Stomach (tissue), 9 donors: Measurements from ENCODE around the gene RAMP1. TPM values are rescaled to one million over a fixed set of nuclear protein-coding genes. Genes with fewer than 3 reads are reported as not detected.

ENCODE experiments used
- DNase-seq, 2 donors: peaks; one replicate each; pipeline versions ENCODE4 v3.0.0 to v3.0.0-alpha.2; 2013 to 2019
- H3K27ac ChIP-seq, 5 donors: fragments of 200-600 bp in 4 of 5; sonication (generic) in 4 of 5; one replicate each; pipeline ENCODE4 v1.5.1; 2013 to 2019; ENCODE audit warnings: mild to moderate bottlenecking in 1 of 5, moderate library complexity in 1 of 5
- H3K27me3 ChIP-seq, 3 donors: fragments of 200-600 bp; sonication (generic); one replicate each; pipeline ENCODE4 v1.5.1; 2017 to 2019; ENCODE audit warnings: mixed run types in 1 of 3
- H3K36me3 ChIP-seq, 4 donors: fragments of 200-600 bp; sonication (generic); 1 replicate in 3 of 4; 2 replicates in 1 of 4; pipeline ENCODE4 v1.5.1; 2016 to 2019
- H3K4me1 ChIP-seq, 4 donors: fragments of 200-600 bp; sonication (generic); one replicate each; pipeline ENCODE4 v1.5.1; 2016 to 2019
- H3K4me3 ChIP-seq, 4 donors: fragments of 200-600 bp; sonication (generic) in 3 of 4; one replicate each; pipeline ENCODE4 v1.5.1; 2016 to 2019; ENCODE audit warnings: mild to moderate bottlenecking in 1 of 4
- H3K9me3 ChIP-seq, 4 donors: fragments of 200-600 bp; sonication (generic); one replicate each; pipeline ENCODE4 v1.5.1; 2016 to 2019
- EP300 ChIP-seq: sonication (generic); formaldehyde crosslinking; IDR thresholded peaks from one replicate; pipeline ENCODE4 v1.6.1; 2017; ENCODE audit warnings: antibody characterized with exemption
- POLR2A ChIP-seq, 4 donors: fragments of 450-650 bp; IDR thresholded peaks; one replicate each; pipeline ENCODE4 v1.6.1; 2016; ENCODE audit warnings: antibody characterized with exemption in 4 of 4, control low read depth in 2 of 4, mild to moderate bottlenecking in 1 of 4, moderate library complexity in 1 of 4
- POLR2AphosphoS5 ChIP-seq, 3 donors: sonication (generic); formaldehyde crosslinking; IDR thresholded peaks; one replicate each; pipeline ENCODE4 v1.6.1; 2016; ENCODE audit warnings: antibody characterized with exemption in 3 of 3
- WGBS, 5 donors: extraction: QIAGEN DNeasy Blood & Tissue Kit in 3 of 5; methylation state at CpG; one replicate each; pipeline versions ENCODE4 v1.1.5 to v1.1.7; 2013 to 2018; 5-methylcytosine and 5-hydroxymethylcytosine counted together
- intact Hi-C: fragments of 100-400 bp; cut with DNase I; formaldehyde crosslinking; loops from one replicate; pipeline ENCODE4 v1.15.1; 2023; ENCODE audit warnings: low total_unique reads
- polyA plus RNA-seq, 3 donors: library from polyadenylated mRNA; stranded (reverse); fragments of 200-250 nt; gene quantifications; one replicate each; pipeline ENCODE4 v1.2.3, GENCODE V29; 2013
- total RNA-seq, 5 donors: library from RNA; depleted of rRNA; stranded (reverse); fragments of >200 nt; gene quantifications; one replicate each; pipeline versions ENCODE4 v1.1.0 to v1.2.3, GENCODE V29; 2014 to 2016
- TF ChIP-seq, protein P1 (sequence below), 7 experiments: fragments of 450-650 bp in 4 of 7; fragments of 200-600 bp in 3 of 7; sonication (generic) in 3 of 7; IDR thresholded peaks; one replicate each; pipeline ENCODE4 v1.5.1; 2016 to 2019; ENCODE audit warnings: antibody characterized with exemption in 7 of 7, control low read depth in 2 of 7, mild to moderate bottlenecking in 1 of 7
- donor health status: healthy with polysubstance abuse.
- donor health status: Bipolar disorder and iron deficiency.
- donor health status: healthy.

Gene RAMP1
- total and polyA plus RNA-seq, 8 donors: 0.87 to 113 (median 31.8) TPM

- Histone ChIP-seq H3K27ac (no peak overlapping the region), H3K4me1 (no peaks in the 10 kb centered on the region), H3K9me3 (peaks cover 0 to 7% (median 2%) of the 10 kb centered on the region in 4 donors), H3K27me3 (no peaks in the 10 kb centered on the region), H3K4me3 (no peak overlapping the region), H3K36me3 (no peaks in the 10 kb centered on the region)
- TF ChIP-seq POLR2AphosphoS5 (IDR thresholded peaks at IDR 0.05) (no peak), POLR2A (IDR thresholded peaks at IDR 0.05) (no peak), EP300 (no peak)
- TF ChIP-seq, protein P1, sequence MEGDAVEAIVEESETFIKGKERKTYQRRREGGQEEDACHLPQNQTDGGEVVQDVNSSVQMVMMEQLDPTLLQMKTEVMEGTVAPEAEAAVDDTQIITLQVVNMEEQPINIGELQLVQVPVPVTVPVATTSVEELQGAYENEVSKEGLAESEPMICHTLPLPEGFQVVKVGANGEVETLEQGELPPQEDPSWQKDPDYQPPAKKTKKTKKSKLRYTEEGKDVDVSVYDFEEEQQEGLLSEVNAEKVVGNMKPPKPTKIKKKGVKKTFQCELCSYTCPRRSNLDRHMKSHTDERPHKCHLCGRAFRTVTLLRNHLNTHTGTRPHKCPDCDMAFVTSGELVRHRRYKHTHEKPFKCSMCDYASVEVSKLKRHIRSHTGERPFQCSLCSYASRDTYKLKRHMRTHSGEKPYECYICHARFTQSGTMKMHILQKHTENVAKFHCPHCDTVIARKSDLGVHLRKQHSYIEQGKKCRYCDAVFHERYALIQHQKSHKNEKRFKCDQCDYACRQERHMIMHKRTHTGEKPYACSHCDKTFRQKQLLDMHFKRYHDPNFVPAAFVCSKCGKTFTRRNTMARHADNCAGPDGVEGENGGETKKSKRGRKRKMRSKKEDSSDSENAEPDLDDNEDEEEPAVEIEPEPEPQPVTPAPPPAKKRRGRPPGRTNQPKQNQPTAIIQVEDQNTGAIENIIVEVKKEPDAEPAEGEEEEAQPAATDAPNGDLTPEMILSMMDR (IDR thresholded peaks at IDR 0.05): no peak
- DNase-seq: no peak
- intact Hi-C loops: no loop called here
Observed at GRCh38 chr2:237939251-237939650, 79.8 kb downstream of the RAMP1 start.

- TF ChIP-seq POLR2AphosphoS5 (IDR thresholded peaks at IDR 0.05) (no peak), POLR2A (IDR thresholded peaks at IDR 0.05) (no peak), EP300 (no peak)
- TF ChIP-seq, protein P1 (IDR thresholded peaks at IDR 0.05): no peak
- DNase-seq: no peak
- peaks cover 0 to 4% (median 0%) of the 10 kb centered on the region in 3 donors for H3K27me3 ChIP-seq
- intact Hi-C loops: no loop called here
- no peaks in the 10 kb centered on the region for H3K36me3 ChIP-seq
- no peak overlapping the region for H3K4me3 ChIP-seq
- peaks cover 0 to 14% (median 8%) of the 10 kb centered on the region in 4 donors for H3K9me3 ChIP-seq
- no peak overlapping the region for H3K27ac ChIP-seq
- H3K4me1 ChIP-seq: no peaks in the 10 kb centered on the region
Observed at GRCh38 chr2:237940828-237941227, 81.4 kb downstream of the RAMP1 start.

DNA sequence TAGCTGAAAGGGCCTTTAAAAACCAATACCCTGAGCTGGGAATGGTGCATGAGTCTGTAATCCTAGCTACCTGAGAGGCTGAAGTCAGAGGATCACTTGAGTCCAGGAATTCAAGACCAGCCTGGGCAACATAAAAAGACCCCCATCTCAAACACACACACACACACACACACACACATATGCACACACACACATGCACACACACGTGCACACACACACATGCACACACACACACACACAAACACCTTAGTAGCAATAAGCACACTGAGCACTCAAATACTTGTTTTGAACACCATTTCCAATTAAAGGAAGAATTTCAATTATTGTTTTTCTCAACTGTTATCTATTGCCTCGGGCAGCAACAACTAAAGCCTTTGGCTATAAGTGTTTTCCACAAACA lies 81.8 kb downstream of the RAMP1 start:
- 45 to 82% (median 68%) methylated on average over 2 of the region's 2 CpGs for WGBS, 5 donors
- DNase-seq: no peak
- H3K27ac ChIP-seq: no peak overlapping the region
- TF ChIP-seq POLR2AphosphoS5 (IDR thresholded peaks at IDR 0.05) (no peak), EP300 (no peak), POLR2A (IDR thresholded peaks at IDR 0.05) (no peak)
- TF ChIP-seq, protein P1 (IDR thresholded peaks at IDR 0.05): no peak
- peaks cover 0 to 4% (median 0%) of the 10 kb centered on the region in 3 donors for H3K27me3 ChIP-seq
- no peaks in the 10 kb centered on the region for H3K4me1 ChIP-seq
- H3K36me3 ChIP-seq: no peaks in the 10 kb centered on the region
- H3K4me3 ChIP-seq: no peak overlapping the region
- peaks cover 0 to 14% (median 8%) of the 10 kb centered on the region in 4 donors for H3K9me3 ChIP-seq
- intact Hi-C loops: no loop called here

DNA sequence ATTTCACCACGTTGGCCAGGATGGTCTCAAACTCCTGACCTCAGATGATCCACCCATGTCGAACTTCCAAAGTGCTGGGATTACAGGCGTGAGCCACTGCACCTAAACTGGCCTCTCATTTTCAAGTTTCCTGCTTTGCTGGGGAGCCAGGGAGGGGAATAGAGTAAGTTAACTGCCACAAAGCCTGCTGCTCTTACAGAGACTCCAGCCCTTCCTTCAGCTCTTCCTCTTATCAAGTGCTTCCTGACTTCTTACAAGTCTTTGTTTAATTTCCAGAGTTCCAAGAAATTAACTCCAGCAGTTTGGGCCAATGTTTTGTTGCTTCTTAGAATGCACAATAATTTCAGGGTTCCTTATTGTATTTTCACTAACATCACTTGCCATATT lies 83.1 kb downstream of the RAMP1 start:
- TF ChIP-seq, protein P1 (IDR thresholded peaks at IDR 0.05): no peak
- TF ChIP-seq POLR2A (IDR thresholded peaks at IDR 0.05) (no peak), EP300 (no peak), POLR2AphosphoS5 (IDR thresholded peaks at IDR 0.05) (no peak)
- WGBS, 5 donors: 67 to 77% (median 72%) methylated on average over 3 of the region's 3 CpGs

More for the DNA sequence above, 83.1 kb downstream of the RAMP1 start:
- Histone ChIP-seq H3K4me1 (no peaks in the 10 kb centered on the region), H3K9me3 (peaks cover 0 to 21% (median 8%) of the 10 kb centered on the region in 4 donors), H3K4me3 (no peak overlapping the region), H3K27me3 (peaks cover 0 to 4% (median 0%) of the 10 kb centered on the region in 3 donors), H3K36me3 (no peaks in the 10 kb centered on the region), H3K27ac (no peak overlapping the region)
- intact Hi-C loops: no loop called here
- no peak for DNase-seq
